ENCODE measurements around the gene AACS.
"Not testable (repeated sequence)": the region's sequence is repeated elsewhere in the genome, so short reads cannot be mapped to it uniquely, and the experiment has no call there.

Gene AACS

DNA sequence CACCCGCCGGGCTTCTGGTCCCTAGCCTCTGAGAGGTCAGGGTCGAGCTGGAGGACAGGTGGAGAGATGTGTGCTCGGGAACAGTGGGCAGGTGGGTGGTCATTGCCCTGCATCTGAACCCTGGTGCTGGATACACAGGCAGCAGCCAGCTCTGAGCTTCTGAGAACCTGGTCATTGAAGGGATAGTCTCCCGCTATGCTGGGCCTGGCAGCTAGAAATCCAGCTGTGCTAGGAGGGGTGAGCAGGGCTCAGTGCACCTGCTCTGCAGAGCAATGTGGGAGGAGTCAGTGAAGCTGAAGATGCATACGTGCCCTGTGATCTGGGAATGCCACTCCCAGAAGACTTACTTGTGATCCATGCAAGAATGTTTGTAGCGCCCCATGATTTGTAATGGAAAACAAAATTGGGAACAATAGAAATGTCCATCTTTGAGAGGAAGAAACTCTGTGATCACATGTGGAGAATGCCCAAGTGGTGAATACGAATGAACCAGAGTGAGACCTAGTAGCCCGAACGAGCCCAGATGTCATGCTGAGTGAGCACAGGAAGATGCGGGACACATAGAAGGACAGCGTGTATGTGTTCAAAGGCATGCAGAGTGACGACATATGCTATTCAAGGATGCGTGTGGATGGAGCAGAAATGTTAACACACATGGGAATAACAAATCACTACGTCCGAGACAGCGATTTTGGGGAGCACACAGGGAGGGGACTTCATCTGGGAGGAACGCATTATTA, 63.4 kb downstream of the AACS start:
- no peak for DNase-seq

DNA sequence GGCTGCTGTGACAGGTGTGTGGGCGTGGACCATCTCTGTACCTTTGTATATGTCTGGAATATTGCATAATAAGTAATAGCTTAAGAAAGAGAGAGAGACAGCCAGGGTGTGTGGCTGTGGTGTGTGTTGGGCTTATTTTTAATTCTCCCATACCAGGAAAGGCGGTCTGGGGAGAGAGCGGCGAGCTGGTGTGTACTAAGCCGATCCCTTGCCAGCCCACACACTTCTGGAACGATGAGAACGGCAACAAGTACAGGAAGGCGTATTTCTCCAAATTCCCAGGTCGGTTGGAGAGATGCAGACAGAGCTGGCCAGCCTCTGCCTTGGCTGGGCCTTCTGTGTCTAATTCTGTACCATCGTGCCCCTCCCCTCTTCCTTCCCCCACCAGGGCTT, 63.9 kb downstream of the AACS start:
- DNase-seq, result no peak

DNA sequence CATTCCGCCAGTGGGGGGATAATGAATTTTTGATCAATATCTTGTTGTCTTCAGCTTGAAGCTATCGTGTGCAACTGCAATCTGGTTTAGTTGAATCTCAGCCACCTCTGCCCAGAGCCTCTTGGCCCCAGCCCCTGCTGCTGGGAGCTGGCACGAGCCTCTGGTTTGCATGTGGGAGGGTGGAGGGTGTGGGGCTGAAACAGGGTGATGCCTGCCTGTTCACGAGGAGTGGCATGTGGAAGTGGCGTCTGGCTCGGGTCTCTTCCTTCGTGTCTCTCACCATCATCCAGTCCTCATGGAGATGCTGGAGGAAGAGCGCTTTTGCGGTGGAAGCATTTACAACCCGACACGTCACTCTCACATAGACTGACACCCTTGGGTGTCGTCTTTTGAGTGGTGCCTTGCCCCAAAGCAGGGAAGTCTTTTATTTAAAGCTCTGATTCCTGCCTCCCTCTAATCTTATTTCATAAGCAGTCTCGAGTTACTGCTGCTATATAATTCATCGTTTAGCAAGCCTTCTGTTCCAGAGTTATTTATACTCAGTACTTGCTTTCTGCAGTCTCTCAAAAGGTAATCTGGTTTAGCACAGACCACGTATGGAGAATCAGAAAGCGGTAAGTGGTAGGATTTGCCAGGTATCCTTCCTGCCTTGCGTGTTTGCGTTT, 64.5 kb downstream of the AACS start:
- DNase-seq, result no peak

DNA sequence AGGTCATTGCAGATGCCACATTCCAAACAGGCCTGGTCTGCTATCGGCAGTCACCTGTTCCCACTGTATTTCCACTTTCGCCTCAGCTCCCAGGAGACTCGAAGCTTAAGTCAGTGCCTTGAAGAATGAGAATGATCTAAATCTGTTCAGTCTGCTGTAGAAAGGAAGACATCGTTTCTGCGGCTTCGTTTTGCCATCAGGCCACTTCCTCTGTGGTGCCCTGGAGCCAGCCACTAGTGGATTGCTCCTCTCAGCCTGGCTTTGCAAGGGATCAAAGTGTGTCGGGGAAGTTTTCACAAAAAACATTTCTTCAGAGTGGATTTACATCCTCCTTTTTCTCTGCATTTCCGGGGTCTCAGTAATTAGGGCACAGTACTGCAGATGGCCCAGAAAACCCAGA, 66.7 kb downstream of the AACS start:
- no peak for DNase-seq

DNA sequence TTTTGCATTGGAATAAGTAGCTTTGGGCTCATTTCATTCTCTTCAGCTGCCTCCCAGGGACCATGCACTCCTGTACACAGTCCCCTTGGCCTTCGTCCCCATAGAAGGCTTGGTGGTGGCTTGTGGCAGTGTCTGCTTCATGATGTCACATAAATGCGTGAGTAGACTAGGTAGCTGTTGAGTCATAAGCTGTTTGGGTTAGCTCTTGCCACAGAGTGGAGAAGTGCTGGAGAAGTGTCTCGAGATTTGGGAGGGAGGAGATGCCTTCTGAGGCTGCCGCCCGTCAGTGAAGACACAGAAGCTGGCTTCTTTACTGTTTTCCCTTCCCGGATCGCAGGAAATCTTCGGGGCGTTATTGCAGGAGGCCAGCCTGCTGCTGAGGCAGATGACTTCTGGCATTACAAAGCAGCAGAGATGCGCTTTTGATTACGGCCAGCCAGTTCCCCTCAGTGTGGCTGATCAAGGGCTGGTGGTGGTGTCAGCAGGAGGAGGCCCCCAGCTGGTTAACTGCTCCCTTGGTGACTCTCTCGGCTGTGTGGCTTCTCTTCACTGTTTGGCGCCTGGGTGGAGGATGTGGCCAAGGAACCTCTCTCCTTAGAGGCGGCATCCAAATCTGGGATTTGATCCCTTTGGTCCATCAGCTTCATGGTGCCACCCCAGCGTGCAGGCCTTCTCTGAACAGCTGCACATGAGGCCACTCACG, 67.6 kb downstream of the AACS start:
- no peak for DNase-seq

DNA sequence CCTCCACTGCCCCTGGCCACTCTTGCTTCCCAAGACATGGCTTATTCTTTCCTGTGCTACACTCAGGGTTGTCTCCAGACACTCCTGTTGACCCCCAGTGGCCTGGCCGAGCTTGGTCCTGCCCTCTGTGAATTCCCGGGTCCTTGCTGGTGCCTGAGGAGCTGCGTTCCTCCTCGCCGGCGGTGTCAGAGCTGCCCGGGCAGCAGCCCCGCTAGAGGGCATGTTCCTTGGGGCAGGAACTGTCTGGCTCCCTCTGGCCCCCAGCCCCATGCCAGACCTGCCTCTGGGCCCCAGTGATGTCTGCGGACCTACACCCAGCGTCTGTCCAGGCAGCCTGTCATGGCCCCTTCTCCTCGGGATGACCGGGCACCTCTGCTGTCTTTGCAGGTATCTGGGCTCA, 68.4 kb downstream of the AACS start:
- no peak for DNase-seq

DNA sequence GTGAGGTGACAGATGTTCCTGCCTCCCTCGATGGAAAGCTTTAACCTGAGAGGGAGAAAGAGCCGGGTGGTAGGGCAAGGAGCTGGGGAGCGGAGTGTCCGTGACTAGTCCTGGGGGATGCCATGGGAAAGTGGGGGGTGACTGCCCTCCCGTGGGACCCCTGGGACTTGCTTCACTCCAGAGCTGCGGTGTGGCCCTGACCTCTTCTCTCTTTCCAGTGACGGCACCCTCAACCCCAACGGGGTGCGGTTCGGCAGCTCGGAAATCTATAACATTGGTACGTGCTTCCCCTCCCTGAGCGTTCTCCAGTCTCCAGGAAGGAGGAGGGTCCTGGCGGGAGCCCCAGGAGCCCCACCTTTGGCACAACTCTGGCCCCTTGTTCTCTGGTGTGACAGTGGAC, 69.3 kb downstream of the AACS start:
- no peak for DNase-seq

DNA sequence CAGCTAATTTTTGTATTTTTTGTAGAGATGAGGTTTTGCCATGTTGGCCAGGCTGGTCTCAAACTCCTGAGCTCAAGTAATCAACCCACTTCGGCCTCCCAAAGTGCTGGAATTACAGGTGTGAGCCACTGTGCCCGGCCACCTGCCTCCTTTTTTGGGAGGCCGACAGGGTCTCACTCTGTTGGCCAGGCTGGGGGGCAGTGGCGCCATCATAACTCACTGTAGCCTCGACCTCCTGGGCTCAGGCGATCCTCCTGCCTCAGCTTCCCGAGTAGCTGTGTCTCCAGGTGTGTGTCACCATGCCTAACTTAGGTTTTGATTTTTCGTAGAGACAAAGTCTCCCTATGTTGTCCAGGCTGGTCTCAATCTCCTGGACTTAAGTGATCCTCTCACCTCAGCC, 70.7 kb downstream of the AACS start:
- no peak for DNase-seq

DNA sequence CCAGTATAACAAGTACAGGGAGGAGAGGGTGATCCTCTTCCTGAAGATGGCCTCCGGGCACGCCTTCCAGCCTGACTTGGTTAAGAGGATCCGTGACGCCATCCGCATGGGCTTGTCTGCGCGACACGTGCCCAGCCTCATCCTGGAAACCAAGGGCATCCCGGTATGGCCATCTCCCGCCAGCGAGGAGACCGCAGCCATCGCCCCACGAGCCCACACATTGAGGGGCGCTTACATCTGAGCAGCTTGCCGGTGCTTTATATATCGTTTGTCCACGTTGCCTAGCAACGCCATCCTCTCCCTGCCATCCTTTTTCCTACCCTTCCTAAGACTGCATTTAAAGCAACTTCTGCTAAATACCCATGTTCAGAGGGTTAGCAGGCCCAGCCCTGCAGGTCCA, 71.5 kb downstream of the AACS start:
- DNase-seq, result no peak

DNA sequence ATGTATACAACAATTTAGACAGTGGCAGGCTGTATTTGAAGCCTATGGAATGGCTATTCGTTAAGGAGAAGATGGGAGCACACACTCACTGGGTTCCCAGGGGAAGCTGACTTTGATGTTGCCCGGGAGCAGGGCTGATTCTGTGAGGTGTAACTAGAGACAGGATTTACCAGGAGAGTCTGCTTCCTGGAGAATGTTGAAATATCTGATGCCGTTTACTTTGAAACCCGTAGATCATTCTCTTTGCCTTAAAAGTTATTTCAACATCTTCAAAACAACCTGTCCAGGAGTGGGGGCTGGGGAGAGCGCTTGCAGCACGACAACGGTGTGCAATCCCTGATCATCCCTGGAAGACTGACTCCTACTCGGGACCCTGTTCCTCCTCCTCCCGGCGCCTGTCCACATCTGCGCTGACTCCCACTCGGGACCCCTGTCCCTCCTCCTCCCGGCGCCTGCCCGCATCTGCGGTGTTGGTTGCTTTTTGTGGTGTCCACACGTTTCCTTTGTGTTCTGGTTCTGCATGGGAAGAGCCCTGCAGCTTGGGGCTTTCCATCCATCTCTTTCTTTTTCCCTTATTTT, 72.6 kb downstream of the AACS start:
- DNase-seq, result no peak

DNA sequence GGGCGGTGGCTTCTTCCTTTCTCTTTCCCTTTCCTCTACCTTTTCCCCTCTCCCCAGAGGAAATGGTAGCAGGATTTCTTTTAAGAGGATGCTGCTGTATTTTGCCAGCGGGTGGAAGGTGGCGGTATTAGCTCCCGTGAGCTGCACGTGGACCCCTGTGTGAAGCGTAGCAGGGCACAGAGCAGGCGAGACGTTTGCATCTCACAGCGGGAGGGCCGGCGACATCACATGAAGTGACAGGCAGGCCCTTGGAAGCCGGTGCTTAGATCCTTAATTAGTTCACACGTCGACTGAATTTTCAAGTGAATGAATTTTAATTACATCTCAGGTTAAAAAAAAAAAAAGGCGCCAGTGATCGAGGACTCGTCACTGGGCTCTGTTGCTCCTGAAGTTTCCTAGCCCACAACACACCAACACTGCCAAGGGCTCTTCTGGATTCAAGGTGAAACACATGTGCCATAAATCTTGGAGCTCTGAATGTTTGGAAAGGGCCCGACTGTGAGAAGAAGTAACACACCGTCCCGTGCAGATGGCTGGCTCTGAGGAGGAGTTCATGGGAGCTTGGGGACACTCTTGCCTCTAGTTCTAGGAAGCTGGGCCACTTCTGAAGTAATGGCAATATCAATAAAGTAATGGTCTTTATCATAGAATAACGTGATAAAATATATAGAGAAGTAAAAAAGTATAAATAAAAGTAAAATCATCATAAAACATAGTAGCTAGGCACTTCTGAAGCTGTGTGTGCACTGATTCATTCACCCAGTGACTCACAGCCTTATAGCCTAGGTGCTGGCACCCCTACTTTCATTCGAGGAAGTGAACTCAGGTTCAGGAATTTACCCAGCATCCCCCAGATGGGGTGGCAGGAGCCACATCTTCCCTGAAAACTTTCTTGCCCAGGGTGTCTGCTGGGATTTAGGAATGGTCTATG, 75.3 kb downstream of the AACS start:
- DNase-seq, result no peak

DNA sequence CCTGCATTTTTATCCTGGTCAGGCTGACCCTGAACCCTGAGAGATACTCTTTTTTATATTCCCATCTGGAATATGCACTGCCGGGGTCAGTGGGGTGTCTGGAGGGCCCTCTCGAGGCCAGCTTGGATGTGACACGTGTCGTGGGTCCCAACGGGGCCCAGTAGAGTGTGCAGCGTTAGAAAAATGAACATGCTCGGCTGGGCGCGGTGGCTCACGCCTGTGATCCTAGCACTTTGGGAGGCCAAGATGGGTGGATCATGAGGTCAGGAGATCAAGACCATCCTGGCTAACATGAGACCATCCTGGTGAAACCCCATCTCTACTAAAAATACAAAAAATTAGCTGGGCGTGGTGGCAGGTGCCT, 76.0 kb downstream of the AACS start:
- DNase-seq, result not testable (repeated sequence)

DNA sequence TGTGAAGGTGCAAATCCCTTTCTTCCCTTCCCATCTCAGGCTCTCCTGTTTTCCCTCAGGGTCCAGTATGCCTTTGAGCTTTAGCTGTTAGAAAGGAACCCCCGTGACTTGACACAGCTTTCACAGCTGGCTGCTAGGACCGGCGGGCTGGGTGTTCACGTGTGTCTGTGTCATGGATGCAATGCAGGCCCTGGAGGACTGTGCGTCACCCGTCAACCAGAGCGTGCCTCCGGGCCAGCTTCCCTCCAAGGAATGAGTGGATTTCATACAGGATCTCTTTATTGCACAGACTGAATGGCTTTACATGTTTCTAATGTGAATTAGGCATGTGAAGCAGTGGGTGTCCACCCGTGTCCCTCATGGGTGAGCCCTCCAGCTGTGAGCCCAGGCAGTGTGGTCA, 77.4 kb downstream of the AACS start:
- no peak for DNase-seq

DNA sequence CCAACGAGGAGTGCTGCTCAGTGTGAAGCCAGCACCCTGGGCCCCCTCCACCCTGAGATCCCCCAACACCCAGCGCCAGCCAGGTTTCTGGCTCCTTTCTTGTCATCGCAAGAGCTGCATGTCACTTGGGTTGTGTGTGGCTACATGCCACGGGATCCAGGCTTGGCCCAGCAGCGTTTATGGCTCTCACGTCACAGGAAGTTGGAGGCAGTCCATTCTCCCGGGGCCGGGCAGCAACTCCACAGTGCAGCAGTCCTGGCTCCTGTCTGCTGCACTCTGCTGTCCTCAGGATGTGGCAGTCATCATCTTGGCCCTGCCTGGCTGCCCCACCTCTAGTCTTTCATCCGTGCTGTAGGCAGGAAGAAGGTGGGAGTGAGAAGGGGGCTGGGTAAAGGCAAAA, 78.3 kb downstream of the AACS start:
- no peak for DNase-seq

DNA sequence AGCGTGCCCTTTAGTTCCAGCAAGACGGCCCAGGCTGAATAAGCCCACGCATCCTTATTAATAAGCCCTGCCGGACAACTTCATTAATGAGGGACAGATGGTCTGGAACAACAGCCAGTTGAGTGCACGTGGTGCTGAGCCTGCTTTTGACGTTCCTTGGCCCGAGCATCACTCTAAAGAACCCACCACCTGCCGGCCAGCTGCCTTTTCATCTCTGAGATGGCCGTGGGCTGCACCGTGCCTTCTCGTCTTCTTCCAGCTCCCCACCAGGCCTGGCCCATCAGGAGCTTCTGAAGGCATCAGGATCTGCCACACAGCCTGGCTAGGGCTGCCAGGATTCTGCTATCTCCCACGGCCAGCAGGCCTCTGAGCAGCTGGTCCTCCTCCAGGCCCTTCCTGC, 80.0 kb downstream of the AACS start:
- no peak for DNase-seq

DNA sequence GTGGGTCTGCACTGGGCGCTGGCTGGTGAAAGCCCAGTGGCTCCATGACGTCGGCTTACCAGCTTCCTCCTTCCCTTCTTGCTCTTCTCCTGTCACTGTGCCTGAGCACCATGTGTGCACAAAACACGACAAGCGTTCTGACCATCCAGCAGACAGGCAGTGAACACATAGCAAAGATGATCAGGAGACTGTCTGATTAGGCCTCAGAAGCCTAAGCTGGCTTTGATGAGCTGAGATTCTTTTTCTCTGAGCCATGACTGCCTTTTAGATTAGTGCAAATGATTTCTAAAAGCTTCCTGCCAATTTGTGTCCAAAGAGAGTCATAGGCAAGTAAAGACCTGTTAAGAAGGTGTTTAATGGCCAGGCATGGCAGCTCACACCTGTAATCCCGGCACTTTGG, 83.1 kb downstream of the AACS start:
- no peak for DNase-seq

DNA sequence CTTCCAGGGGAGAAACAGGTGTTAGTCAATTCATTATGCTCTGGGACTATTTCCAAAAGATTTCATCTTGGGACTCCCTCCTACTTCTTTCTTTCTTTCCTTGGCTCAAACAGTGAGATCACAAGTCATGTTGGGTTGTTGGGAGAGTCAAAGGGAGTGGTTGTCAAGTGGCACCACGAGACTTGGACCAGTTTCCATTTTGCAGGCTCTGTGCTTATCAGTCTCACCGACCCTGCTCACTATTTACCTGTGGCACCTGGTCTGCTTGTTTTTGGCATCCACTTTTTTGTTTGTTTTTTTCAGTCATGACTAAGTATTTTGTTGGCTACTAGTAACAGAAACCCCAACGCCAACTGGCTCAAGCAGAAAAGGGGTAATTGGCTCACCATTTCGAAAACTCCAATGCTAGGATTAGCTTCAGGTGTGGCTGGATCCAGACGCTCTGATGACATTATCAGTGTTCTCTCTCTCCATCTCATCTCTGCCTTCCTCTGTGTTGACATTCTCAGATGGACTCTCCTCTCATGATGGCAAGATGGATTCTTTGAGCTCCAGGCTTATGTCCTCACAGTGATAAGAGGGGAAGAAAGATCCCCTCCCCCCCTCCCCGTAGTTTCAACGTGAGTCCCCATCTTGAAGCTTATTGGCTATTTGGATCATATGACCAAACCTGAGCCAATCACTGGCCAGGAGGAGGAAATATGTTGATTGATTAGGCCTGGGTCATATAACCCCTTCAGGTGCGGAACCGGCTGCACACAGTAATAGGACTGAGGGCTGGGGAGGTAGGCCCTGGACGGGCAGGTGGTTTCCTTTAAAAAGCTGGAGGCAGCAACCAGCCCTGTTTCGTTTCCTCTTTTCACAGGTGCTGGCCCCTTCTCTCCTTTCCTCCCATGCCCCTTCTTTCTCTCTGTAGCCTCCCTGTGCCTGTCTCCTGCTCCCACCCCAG, 84.2 kb downstream of the AACS start:
- no peak for DNase-seq

DNA sequence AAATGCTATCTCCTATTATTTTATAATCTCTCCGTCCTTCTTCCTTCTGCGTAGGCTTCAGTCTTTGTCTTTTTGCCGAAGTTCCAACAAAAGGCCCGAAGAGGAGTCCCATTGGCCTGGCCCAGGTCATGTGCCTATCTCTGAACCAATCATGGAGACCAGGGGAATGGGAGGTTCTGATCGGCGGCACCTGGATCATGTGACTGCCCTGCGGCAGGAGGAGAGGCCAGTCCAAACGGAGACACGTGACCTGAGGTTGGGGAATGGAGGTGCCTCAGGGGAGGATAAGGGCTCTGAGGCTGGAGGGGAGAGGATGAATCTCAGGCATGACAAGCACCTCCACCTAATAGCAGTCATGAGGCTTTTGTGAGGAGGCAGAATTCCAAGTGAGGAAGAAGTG, 86.0 kb downstream of the AACS start:
- no peak for DNase-seq

DNA sequence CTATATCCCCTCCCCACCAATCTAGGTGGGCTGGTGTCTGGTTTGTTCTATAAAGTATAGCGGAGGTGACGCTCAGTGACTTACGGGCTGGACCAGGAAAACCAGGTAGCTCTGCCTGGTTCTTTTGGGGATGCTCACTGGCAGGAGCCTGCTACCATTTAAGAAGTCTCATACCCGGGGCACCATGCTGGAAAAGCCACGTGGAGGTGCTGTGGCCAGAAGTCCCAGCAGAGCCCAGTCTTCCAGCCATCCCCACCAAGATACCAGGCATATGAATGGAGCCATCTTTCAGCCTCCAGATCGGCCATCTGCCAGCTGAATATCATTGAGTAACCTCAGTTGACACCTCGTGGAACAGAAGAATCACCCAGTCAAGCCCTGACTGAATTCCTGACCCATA, 87.2 kb downstream of the AACS start:
- DNase-seq, result no peak

DNA sequence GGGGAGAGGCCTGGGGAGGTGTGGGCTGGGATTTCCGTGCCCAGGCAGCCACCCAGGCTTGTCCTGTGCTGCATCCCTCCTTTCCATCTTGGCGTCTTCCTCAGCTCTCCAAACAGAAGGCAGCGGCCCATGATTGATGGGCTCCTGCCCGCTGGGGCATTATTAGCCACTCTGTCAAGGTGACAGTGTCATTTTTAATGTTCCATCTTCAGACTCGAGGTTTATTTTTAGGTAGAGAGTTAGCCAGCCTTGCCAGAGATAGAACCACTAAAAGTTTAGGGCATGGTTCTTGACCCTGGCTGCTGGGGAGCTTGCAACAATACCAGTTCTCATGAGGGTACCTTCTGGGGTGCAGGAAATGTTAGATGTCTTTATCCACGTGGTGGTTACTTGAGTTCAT, 90.1 kb downstream of the AACS start:
- no peak for DNase-seq

DNA sequence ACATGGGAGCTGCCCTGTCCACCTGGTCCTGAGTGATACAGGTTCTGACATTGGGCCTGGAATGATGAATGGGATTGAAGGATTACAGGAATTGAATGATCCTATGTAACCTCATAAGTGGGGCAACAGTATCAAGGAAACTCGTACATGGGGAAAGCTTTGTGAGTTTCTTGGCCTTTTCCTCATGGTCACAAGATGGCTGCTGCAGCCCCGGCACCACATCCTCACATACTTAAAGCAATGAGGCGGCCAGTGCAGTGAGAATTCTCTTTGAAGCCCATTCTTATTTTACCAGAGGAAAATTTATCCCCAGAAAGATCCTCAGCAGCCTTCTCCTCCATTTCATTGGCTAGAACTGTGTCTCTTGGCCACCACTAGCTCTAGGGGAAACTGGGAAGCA, 91.9 kb downstream of the AACS start:
- DNase-seq, result no peak

DNA sequence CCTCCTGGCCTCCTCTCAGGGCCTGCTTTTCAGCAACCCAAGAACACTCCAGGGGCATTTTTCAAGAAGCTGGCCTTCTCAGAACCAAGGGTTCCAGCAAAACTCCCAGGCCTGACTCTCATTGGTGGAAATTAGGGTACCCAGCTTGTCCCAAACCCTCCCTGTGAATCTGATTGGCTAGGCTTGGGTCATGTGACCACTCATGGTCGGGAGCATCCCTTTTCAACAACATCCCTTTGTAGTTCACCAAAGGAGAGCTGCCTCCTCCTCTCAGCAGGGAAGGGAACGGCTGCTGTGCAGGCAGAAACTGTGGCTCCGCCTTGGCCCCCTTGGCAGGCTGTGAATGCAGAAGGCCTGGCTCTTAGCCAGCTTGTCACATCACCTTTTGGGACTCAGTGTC, 94.5 kb downstream of the AACS start:
- no peak for DNase-seq

Data from activated naive CD4-positive, alpha-beta T cell treated with Interleukin-2 at 50 U/mL for 16 hours (primary cell).